HepG2 (cell line): ENCODE results near the gene PPP1R9B. TPM values are rescaled to one million over a fixed set of nuclear protein-coding genes. Genes with fewer than 3 reads are reported as not detected.

Experiments used
- AHR ChIP-seq: IDR thresholded peaks from 2 replicates; pipeline ENCODE4 v1.6.1; 2018; ENCODE audit warnings: missing genetic modification reagents, missing compliant biosample characterization
- CREB1 ChIP-seq, 2 experiments: fragments of 450-650 bp in 1 of 2; IDR thresholded peaks; 2 replicates each; pipeline ENCODE4 v1.6.1; 2016 to 2017; ENCODE audit warnings: control low read depth in 1 of 2, mild to moderate bottlenecking in 1 of 2, missing compliant biosample characterization in 1 of 2, missing genetic modification characterization in 1 of 2
- FOXC1 ChIP-seq: sonication (generic); formaldehyde crosslinking; IDR thresholded peaks from 2 replicates; pipeline ENCODE4 v1.8.0; 2022; ENCODE audit warnings: mild to moderate bottlenecking, missing genetic modification reagents, borderline replicate concordance
- HNRNPUL1 ChIP-seq: fragments of 200-400 bp; formaldehyde crosslinking; IDR thresholded peaks from 2 replicates; pipeline ENCODE4 v1.6.1; 2017; ENCODE audit warnings: low read depth, mild to moderate bottlenecking, low read length, moderate library complexity
- ISX ChIP-seq: sonication (generic); formaldehyde crosslinking; conservative IDR thresholded peaks from 2 replicates; pipeline ENCODE4 v1.5.0; 2020; ENCODE audit warnings: missing genetic modification reagents
- NCOA5 ChIP-seq: sonication (generic); formaldehyde crosslinking; IDR thresholded peaks from 2 replicates; pipeline ENCODE4 v1.4.0; 2020; ENCODE audit warnings: missing genetic modification reagents
- PRPF4 ChIP-seq: fragments of 200-400 bp; formaldehyde crosslinking; IDR thresholded peaks from 2 replicates; pipeline ENCODE4 v1.6.1; 2016; ENCODE audit warnings: low read length, low read depth; ENCODE audit not compliant: poor library complexity, severe bottlenecking
- RARA ChIP-seq: IDR thresholded peaks from 2 replicates; pipeline ENCODE4 v1.6.1; 2016; ENCODE audit warnings: missing genetic modification reagents, missing compliant biosample characterization
- SALL2 ChIP-seq: sonication (generic); formaldehyde crosslinking; IDR thresholded peaks from 2 replicates; pipeline ENCODE4 v1.8.1; 2023; ENCODE audit warnings: mild to moderate bottlenecking, missing genetic modification reagents, inconsistent platforms
- SCMH1 ChIP-seq: sonication (generic); formaldehyde crosslinking; IDR thresholded peaks from 2 replicates; pipeline ENCODE4 v1.9.0; 2021; ENCODE audit warnings: missing genetic modification reagents, mild to moderate bottlenecking, borderline replicate concordance
- SMARCE1 ChIP-seq: fragments of 450-650 bp; IDR thresholded peaks from 2 replicates; pipeline ENCODE4 v1.6.1; 2017; ENCODE audit warnings: borderline replicate concordance
- ZBTB8A ChIP-seq: sonication (generic); formaldehyde crosslinking; IDR thresholded peaks from 2 replicates; pipeline ENCODE4 v1.4.0; 2020; ENCODE audit warnings: mild to moderate bottlenecking, low read depth, missing genetic modification reagents, borderline replicate concordance
- ZFP36L1 ChIP-seq: sonication (generic); formaldehyde crosslinking; IDR thresholded peaks from 2 replicates; pipeline ENCODE4 v1.8.0; 2022; ENCODE audit warnings: mild to moderate bottlenecking, missing genetic modification reagents, moderate library complexity
- ZNF33A ChIP-seq: sonication (generic); formaldehyde crosslinking; IDR thresholded peaks from 2 replicates; pipeline ENCODE4 v1.5.1; 2020; ENCODE audit warnings: missing genetic modification reagents, mild to moderate bottlenecking, moderate library complexity, borderline replicate concordance
- ZNF570 ChIP-seq: sonication (generic); formaldehyde crosslinking; IDR thresholded peaks from 2 replicates; pipeline ENCODE4 v1.4.0; 2020; ENCODE audit warnings: mild to moderate bottlenecking, missing genetic modification reagents, borderline replicate concordance
- ZNF598 ChIP-seq: sonication (generic); formaldehyde crosslinking; IDR thresholded peaks from 2 replicates; pipeline ENCODE4 v1.5.1; 2020; ENCODE audit warnings: mild to moderate bottlenecking, missing genetic modification reagents, borderline replicate concordance
- ZNF788 ChIP-seq: sonication (generic); formaldehyde crosslinking; IDR thresholded peaks from 2 replicates; pipeline ENCODE4 v1.5.0; 2020; ENCODE audit warnings: mild to moderate bottlenecking, missing genetic modification reagents, borderline replicate concordance
- polyA plus RNA-seq, 8 experiments: library from polyadenylated mRNA; depleted of rRNA in 3 of 8; stranded (reverse) in 7 of 8; unstranded in 1 of 8; fragments of >200 nt; fragmentation: Illumina TruSeq in 4 of 8; extraction: Trizol in 4 of 8; gene quantifications; 2 replicates each; pipeline versions ENCODE4 v1.2.1 to v1.2.3, GENCODE V29; 2011 to 2016; ENCODE audit warnings: low read depth in 4 of 8, missing spikeins in 1 of 8, mixed read lengths in 1 of 8; ENCODE audit not compliant: insufficient read depth in 1 of 8
- total RNA-seq, 5 experiments: library from RNA; depleted of rRNA; stranded (reverse); fragments of >200 nt; fragmentation: Illumina TruSeq; extraction: Trizol; gene quantifications; 2 replicates each; pipeline ENCODE4 v1.2.3, GENCODE V29; 2016; ENCODE audit warnings: low read depth in 1 of 5
- TF ChIP-seq, protein P1 (sequence below): sonication (generic); formaldehyde crosslinking; conservative IDR thresholded peaks from 2 replicates; pipeline ENCODE4 v1.5.0; 2020; ENCODE audit warnings: missing genetic modification reagents
- TF ChIP-seq, protein P2 (sequence below): sonication (generic); formaldehyde crosslinking; IDR thresholded peaks from 2 replicates; pipeline ENCODE4 v1.4.0; 2020; ENCODE audit warnings: missing genetic modification reagents
- TF ChIP-seq, protein P3 (sequence below): IDR thresholded peaks from 2 replicates; pipeline ENCODE4 v1.6.1; 2016; ENCODE audit warnings: low read depth
- TF ChIP-seq, protein P4 (sequence below): sonication (generic); formaldehyde crosslinking; conservative IDR thresholded peaks from 2 replicates; pipeline ENCODE4 v1.8.0; 2022; ENCODE audit warnings: mild to moderate bottlenecking, moderate library complexity, missing genetic modification reagents
- TF ChIP-seq, protein P5 (sequence below): sonication (generic); formaldehyde crosslinking; IDR thresholded peaks from 2 replicates; pipeline ENCODE4 v1.8.0; 2022; ENCODE audit warnings: missing genetic modification reagents, mild to moderate bottlenecking, inconsistent platforms, borderline replicate concordance

Gene PPP1R9B
- total and polyA plus RNA-seq, 2 of the 13 experiments (the other 11 are each of a cell fraction or from before 2014, with no cell fraction given) = 9.4 to 15.8 TPM

DNA sequence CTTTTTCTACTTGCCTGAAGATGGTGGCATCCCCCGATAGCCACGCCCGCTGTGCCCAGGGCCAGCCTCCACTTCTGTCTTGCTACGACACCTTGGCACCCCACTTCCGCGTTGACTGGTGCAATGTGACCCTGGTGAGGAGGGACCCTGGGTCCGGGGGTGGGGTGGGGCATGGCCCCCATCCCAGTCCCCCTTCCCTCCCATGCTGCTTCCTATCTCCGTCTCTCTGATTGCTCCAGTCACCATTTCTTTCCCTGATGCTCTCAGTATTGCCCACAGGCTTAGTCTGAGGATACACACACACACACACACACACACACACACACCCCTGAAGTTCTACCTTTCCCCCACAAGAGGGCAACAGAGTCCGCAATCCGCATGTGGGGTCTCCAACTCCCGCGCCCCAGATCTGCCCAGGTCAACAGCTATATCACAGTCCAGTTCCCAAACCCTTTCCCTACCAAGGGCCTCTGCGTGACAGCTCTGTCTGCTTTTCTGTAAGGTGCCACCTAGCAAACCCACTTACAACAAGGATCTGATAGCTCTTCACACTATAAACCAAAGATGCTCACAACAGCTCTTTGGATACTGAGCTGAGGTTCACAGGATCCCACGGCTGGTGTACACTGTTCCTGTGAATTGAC, 18.8 kb upstream of the PPP1R9B start (continued):
- TF ChIP-seq, protein P1, sequence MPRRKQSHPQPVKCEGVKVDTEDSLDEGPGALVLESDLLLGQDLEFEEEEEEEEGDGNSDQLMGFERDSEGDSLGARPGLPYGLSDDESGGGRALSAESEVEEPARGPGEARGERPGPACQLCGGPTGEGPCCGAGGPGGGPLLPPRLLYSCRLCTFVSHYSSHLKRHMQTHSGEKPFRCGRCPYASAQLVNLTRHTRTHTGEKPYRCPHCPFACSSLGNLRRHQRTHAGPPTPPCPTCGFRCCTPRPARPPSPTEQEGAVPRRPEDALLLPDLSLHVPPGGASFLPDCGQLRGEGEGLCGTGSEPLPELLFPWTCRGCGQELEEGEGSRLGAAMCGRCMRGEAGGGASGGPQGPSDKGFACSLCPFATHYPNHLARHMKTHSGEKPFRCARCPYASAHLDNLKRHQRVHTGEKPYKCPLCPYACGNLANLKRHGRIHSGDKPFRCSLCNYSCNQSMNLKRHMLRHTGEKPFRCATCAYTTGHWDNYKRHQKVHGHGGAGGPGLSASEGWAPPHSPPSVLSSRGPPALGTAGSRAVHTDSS (CRISPR knock-in tag) = no peak
- TF ChIP-seq ZBTB8A = no peak
- 0 out of 2 replicates have a peak, but pooled peaks have one; percentile 73 for TF ChIP-seq ZNF598 (CRISPR knock-in tag)
- TF ChIP-seq ZFP36L1 = no peak
- 0 out of 2 replicates have a peak, but pooled peaks have one; percentile 29 for TF ChIP-seq ZNF788 (CRISPR knock-in tag)
- TF ChIP-seq SALL2 (CRISPR knock-in tag) = peak; percentile 86
- no peak for TF ChIP-seq FOXC1 (CRISPR knock-in tag)
- TF ChIP-seq, protein P2, sequence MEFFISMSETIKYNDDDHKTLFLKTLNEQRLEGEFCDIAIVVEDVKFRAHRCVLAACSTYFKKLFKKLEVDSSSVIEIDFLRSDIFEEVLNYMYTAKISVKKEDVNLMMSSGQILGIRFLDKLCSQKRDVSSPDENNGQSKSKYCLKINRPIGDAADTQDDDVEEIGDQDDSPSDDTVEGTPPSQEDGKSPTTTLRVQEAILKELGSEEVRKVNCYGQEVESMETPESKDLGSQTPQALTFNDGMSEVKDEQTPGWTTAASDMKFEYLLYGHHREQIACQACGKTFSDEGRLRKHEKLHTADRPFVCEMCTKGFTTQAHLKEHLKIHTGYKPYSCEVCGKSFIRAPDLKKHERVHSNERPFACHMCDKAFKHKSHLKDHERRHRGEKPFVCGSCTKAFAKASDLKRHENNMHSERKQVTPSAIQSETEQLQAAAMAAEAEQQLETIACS (CRISPR knock-in tag) = no peak
- no peak for TF ChIP-seq ZNF33A (CRISPR knock-in tag)
- TF ChIP-seq PRPF4 = no peak
- TF ChIP-seq, protein P3, sequence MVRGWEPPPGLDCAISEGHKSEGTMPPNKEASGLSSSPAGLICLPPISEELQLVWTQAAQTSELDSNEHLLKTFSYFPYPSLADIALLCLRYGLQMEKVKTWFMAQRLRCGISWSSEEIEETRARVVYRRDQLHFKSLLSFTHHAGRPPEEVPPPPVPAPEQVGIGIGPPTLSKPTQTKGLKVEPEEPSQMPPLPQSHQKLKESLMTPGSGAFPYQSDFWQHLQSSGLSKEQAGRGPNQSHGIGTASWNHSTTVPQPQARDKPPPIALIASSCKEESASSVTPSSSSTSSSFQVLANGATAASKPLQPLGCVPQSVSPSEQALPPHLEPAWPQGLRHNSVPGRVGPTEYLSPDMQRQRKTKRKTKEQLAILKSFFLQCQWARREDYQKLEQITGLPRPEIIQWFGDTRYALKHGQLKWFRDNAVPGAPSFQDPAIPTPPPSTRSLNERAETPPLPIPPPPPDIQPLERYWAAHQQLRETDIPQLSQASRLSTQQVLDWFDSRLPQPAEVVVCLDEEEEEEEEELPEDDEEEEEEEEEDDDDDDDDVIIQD (CRISPR knock-in tag) = no peak
- TF ChIP-seq RARA = no peak
- TF ChIP-seq ZNF570 (CRISPR knock-in tag) = no peak
- no peak for TF ChIP-seq NCOA5
- TF ChIP-seq HNRNPUL1 = no peak
- no peak for TF ChIP-seq AHR (CRISPR knock-in tag)
- TF ChIP-seq CREB1 (IDR thresholded peaks at IDR 0.05) = no peak
- no peak for TF ChIP-seq CREB1 (CRISPR knock-in tag; IDR thresholded peaks at IDR 0.05)
- TF ChIP-seq SCMH1 (CRISPR knock-in tag) = no peak
- TF ChIP-seq SMARCE1 = no peak
- no peak for TF ChIP-seq ISX (CRISPR knock-in tag)
- TF ChIP-seq, protein P4, sequence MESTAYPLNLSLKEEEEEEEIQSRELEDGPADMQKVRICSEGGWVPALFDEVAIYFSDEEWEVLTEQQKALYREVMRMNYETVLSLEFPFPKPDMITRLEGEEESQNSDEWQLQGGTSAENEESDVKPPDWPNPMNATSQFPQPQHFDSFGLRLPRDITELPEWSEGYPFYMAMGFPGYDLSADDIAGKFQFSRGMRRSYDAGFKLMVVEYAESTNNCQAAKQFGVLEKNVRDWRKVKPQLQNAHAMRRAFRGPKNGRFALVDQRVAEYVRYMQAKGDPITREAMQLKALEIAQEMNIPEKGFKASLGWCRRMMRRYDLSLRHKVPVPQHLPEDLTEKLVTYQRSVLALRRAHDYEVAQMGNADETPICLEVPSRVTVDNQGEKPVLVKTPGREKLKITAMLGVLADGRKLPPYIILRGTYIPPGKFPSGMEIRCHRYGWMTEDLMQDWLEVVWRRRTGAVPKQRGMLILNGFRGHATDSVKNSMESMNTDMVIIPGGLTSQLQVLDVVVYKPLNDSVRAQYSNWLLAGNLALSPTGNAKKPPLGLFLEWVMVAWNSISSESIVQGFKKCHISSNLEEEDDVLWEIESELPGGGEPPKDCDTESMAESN (CRISPR knock-in tag) = 0 out of 2 replicates have a peak, but pooled peaks have one; percentile 37
- TF ChIP-seq, protein P5, sequence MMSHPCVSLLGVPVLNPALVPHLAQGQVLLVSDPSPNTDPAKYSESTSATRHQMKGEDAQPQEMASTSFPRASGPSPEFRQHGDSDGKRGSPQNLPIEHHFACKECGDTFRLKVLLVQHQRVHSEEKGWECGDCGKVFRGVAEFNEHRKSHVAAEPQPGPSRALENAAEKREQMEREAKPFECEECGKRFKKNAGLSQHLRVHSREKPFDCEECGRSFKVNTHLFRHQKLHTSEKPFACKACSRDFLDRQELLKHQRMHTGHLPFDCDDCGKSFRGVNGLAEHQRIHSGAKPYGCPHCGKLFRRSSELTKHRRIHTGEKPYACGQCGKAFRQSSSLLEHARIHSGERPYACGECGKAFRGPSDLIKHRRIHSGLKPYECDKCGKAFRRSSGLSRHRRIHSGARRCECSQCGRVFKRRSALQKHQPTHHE (CRISPR knock-in tag) = no peak
